B cell (primary cell): ENCODE results near the gene PCGF2. TPM values are rescaled to one million over a fixed set of nuclear protein-coding genes. Genes with fewer than 3 reads are reported as not detected.

Experiments used
- ATAC-seq: fragments of 200-7000 bp; cut with Tn5 transposase; one replicate; pipeline ENCODE4 v1.10.0; 2021; ENCODE audit warnings: low read depth, mild to moderate bottlenecking, moderate number of reproducible peaks, moderate library complexity
- CTCF ChIA-PET: fragments of 350-600 bp; sonication (Branson Sonifier 250); formaldehyde crosslinking; loops from one replicate; lab custom pipeline; 2021; ENCODE audit warnings: antibody characterized with exemption, inconsistent platforms; lab: Charles Lee
- POLR2A ChIA-PET: fragments of 350-600 bp; sonication (Branson Sonifier 250); formaldehyde crosslinking; loops from one replicate; lab custom pipeline; 2021; ENCODE audit warnings: antibody characterized with exemption; lab: Charles Lee
- DNase-seq: peaks from one replicate; pipeline ENCODE4 v3.0.0; 2013
- H2AFZ ChIP-seq: 2 replicates; pipeline ENCODE4 v1.6.1; 2012; ENCODE audit warnings: mild to moderate bottlenecking, low read depth, low read length; ENCODE audit not compliant: insufficient read depth, poor library complexity, severe bottlenecking
- H3K27ac ChIP-seq, 2 donors: 1 replicate in 1 of 2; 2 replicates in 1 of 2; pipeline ENCODE4 v1.5.1; 2012 to 2013; ENCODE audit warnings: low read length in 2 of 2, mild to moderate bottlenecking in 2 of 2, moderate library complexity in 1 of 2
- H3K27me3 ChIP-seq, 4 experiments: fragments of 200-600 bp in 1 of 4; sonication (generic) in 1 of 4; replicated peaks in 1 of 4; 1 replicate in 2 of 4; 2 replicates in 2 of 4; pipeline versions ENCODE4 v1.6.1 to v1.7.0; 2013 to 2016; ENCODE audit warnings: low read length in 3 of 4, mild to moderate bottlenecking in 2 of 4, mixed read lengths in 1 of 4, moderate library complexity in 1 of 4; ENCODE audit not compliant: insufficient read depth in 4 of 4, control insufficient read depth in 3 of 4; ENCODE audit errors: control extremely low read depth in 1 of 4
- H3K36me3 ChIP-seq, 2 experiments: replicated peaks in 1 of 2; 1 replicate in 1 of 2; 2 replicates in 1 of 2; pipeline versions ENCODE4 v1.6.1 to v1.7.1; 2013; ENCODE audit warnings: low read length in 1 of 2; ENCODE audit not compliant: insufficient read depth in 2 of 2, control insufficient read depth in 1 of 2; ENCODE audit errors: control extremely low read depth in 1 of 2, extremely low read depth in 1 of 2
- H3K4me1 ChIP-seq, 2 donors: fragments of 200-600 bp in 1 of 2; sonication (generic) in 1 of 2; 1 replicate in 1 of 2; 2 replicates in 1 of 2; pipeline versions ENCODE4 v1.5.1 to v1.6.1; 2013 to 2017; ENCODE audit warnings: low read length in 2 of 2; ENCODE audit not compliant: control insufficient read depth in 2 of 2, insufficient read depth in 2 of 2
- H3K4me2 ChIP-seq: replicated peaks from 2 replicates; pipeline ENCODE3; 2012; ENCODE audit warnings: mild to moderate bottlenecking, low read depth, low read length; ENCODE audit not compliant: poor library complexity, severe bottlenecking
- H3K4me3 ChIP-seq, 5 experiments: fragments of 200-600 bp in 1 of 5; sonication (generic) in 1 of 5; 1 replicate in 3 of 5; 2 replicates in 2 of 5; pipeline versions ENCODE4 v1.5.1 to v1.7.0; 2011 to 2016; ENCODE audit warnings: low read length in 4 of 5, mild to moderate bottlenecking in 4 of 5, low read depth in 2 of 5, control low read depth in 1 of 5, moderate library complexity in 1 of 5; ENCODE audit not compliant: insufficient read depth in 1 of 5; ENCODE audit errors: control extremely low read depth in 1 of 5, extremely low read depth in 1 of 5
- H3K79me2 ChIP-seq: fragments of 200-600 bp; sonication (generic); one replicate; pipeline ENCODE4 v1.6.0; 2016; ENCODE audit warnings: low read length; ENCODE audit not compliant: control insufficient read depth, insufficient read depth
- H3K9ac ChIP-seq: fragments of 200-600 bp; sonication (generic); 2 replicates; pipeline ENCODE4 v1.6.1; 2017; ENCODE audit warnings: mild to moderate bottlenecking, low read length, moderate library complexity
- H3K9me3 ChIP-seq, 3 donors: one replicate each; pipeline versions ENCODE4 v1.6.1 to v1.7.1; 2013; ENCODE audit warnings: low read length in 2 of 3; ENCODE audit not compliant: control insufficient read depth in 2 of 3, insufficient read depth in 1 of 3; ENCODE audit errors: control extremely low read depth in 1 of 3
- H4K20me1 ChIP-seq: 2 replicates; pipeline ENCODE4 v1.6.0; 2012; ENCODE audit warnings: mild to moderate bottlenecking, low read length; ENCODE audit not compliant: insufficient read depth, control insufficient read depth, poor library complexity, severe bottlenecking
- H3K27ac Mint-ChIP-seq: one replicate; pipeline ENCODE4 v1.8.0; 2021; ENCODE audit warnings: mixed read lengths
- H3K27me3 Mint-ChIP-seq: one replicate; pipeline ENCODE4 v1.8.0; 2021; ENCODE audit warnings: mixed read lengths
- H3K4me1 Mint-ChIP-seq: one replicate; pipeline ENCODE4 v1.8.0; 2021; ENCODE audit warnings: mixed read lengths
- H3K4me3 Mint-ChIP-seq: one replicate; pipeline ENCODE4 v1.8.0; 2021; ENCODE audit warnings: mixed read lengths
- H3K9me3 Mint-ChIP-seq: one replicate; pipeline ENCODE4 v1.8.0; 2022; ENCODE audit warnings: mixed read lengths; ENCODE audit not compliant: insufficient read depth
- CTCF ChIP-seq: fragments of 200-600 bp; IDR thresholded peaks from one replicate; pipeline ENCODE4 v1.8.0; 2022; ENCODE audit warnings: antibody characterized with exemption, mild to moderate bottlenecking
- EZH2 ChIP-seq: IDR thresholded peaks from 2 replicates; pipeline ENCODE4 v1.6.1; 2012; ENCODE audit warnings: borderline replicate concordance, low read depth, mild to moderate bottlenecking, moderate library complexity, low read length; ENCODE audit not compliant: insufficient read depth, poor library complexity, severe bottlenecking
- WGBS: methylation state at CpG from one replicate; pipeline ENCODE4 v1.1.5; 2013; ENCODE audit warnings: missing lambda C conversion rate; ENCODE audit not compliant: insufficient coverage; 5-methylcytosine and 5-hydroxymethylcytosine counted together
- intact Hi-C: fragments of 100-400 bp; cut with micrococcal nuclease; formaldehyde crosslinking; loops from one replicate; pipeline ENCODE4 v1.10.0; 2022
- polyA plus RNA-seq: library from polyadenylated mRNA; depleted of rRNA; stranded (reverse); fragments of >200 nt; gene quantifications from 2 replicates; pipeline ENCODE4 v1.2.3, GENCODE V29; 2012
- total RNA-seq, 2 donors: library from RNA; stranded (reverse); fragments of 120-200 nt in 1 of 2; gene quantifications; 1 replicate in 1 of 2; 2 replicates in 1 of 2; pipeline versions ENCODE4 v1.2.3 to v1.2.4, GENCODE V29; 2013 to 2022

The PCGF2 gene
- total and polyA plus RNA-seq, 2 donors (not counting 1 experiment from before 2014, with no cell fraction given) = 0.04 TPM; not detected in 1

- 85% methylated on average over 9 of the region's 9 CpGs for WGBS
- Mint-ChIP-seq H3K27ac (peak overlapping the region; percentile 42), H3K4me1 (peaks cover 45% of the 10 kb centered on the region), H3K27me3 (no peaks in the 10 kb centered on the region), H3K9me3 (no peaks in the 10 kb centered on the region), H3K4me3 (no peak overlapping the region)
- DNase-seq (no peak), ATAC-seq (no peak)
- Histone ChIP-seq H4K20me1 (peaks cover 7% of the 10 kb centered on the region), H3K9me3 (peaks cover 0 to 7% (median 0%) of the 10 kb centered on the region in 3 donors), H3K4me2 (no peak overlapping the region), H3K27ac (no peak overlapping the region), H3K36me3 (no peaks in the 10 kb centered on the region), H2AFZ (no peak overlapping the region), H3K27me3 (no peaks in the 10 kb centered on the region), H3K4me3 (no peak overlapping the region), H3K4me1 (peaks cover 18 to 40% of the 10 kb centered on the region in 2 donors), H3K79me2 (no peaks in the 10 kb centered on the region), H3K9ac (no peak overlapping the region)
- ChIA-PET POLR2A (no interaction called here), CTCF (interaction anchor here (1.6 to 6.4 kb wide), 7 partner anchors 11 to 175 kb away, joined by 4 to 172 read pairs (median 34); partner anchors contain the start of genes EPOP and PSMB3)
- no peak for TF ChIP-seq EZH2
- no peak for TF ChIP-seq CTCF
- intact Hi-C loops = no loop called here
These were observed 14.7 kb downstream of the PCGF2 start for GRCh38 chr17:38733282-38733981.
